Adipocyte (in vitro differentiated cells): ENCODE results near the gene CLDN4.
A peak's percentile ranks its signal among the peaks of the same experiment; 100 is the strongest.

Source experiments
- DNase-seq: peaks from one replicate; pipeline ENCODE4 v3.0.0-alpha.2; 2015; ENCODE audit warnings: low read depth
- H3K27me3 ChIP-seq: replicated peaks from 2 replicates; pipeline ENCODE4 v1.7.0; 2013; ENCODE audit warnings: mild to moderate bottlenecking, low read length, moderate library complexity; ENCODE audit not compliant: control insufficient read depth, insufficient read depth
- H3K36me3 ChIP-seq: 2 replicates; pipeline ENCODE4 v1.7.0; 2013; ENCODE audit warnings: low read length, mild to moderate bottlenecking, moderate library complexity; ENCODE audit not compliant: control insufficient read depth, insufficient read depth, severe bottlenecking
- H3K4me1 ChIP-seq: 2 replicates; pipeline ENCODE4 v1.7.0; 2013; ENCODE audit warnings: mild to moderate bottlenecking, low read length, moderate library complexity; ENCODE audit not compliant: control insufficient read depth, insufficient read depth
- H3K4me3 ChIP-seq: 2 replicates; pipeline ENCODE4 v1.7.0; 2013; ENCODE audit warnings: mild to moderate bottlenecking, low read length, moderate library complexity
- H3K9ac ChIP-seq: 2 replicates; pipeline ENCODE4 v1.7.0; 2013; ENCODE audit warnings: mild to moderate bottlenecking, low read length, moderate library complexity
- H3K9me3 ChIP-seq: 2 replicates; pipeline ENCODE4 v1.7.0; 2013; ENCODE audit warnings: mild to moderate bottlenecking, low read length, moderate library complexity; ENCODE audit not compliant: control insufficient read depth

Gene CLDN4

GRCh38 chr7:73865738-73866445 lies 35.1 kb downstream of the CLDN4 start:
- H3K4me1 ChIP-seq: peaks cover 6% of the 10 kb centered on the region
- H3K4me3 ChIP-seq: no peak overlapping the region
- no peak overlapping the region for H3K9ac ChIP-seq
- H3K36me3 ChIP-seq: no peaks in the 10 kb centered on the region
- DNase-seq: peak; percentile 90
- H3K27me3 ChIP-seq: no peaks in the 10 kb centered on the region
- no peaks in the 10 kb centered on the region for H3K9me3 ChIP-seq

- Histone ChIP-seq H3K9ac (no peak overlapping the region), H3K36me3 (no peaks in the 10 kb centered on the region), H3K4me3 (no peak overlapping the region), H3K9me3 (no peaks in the 10 kb centered on the region), H3K27me3 (no peaks in the 10 kb centered on the region), H3K4me1 (peaks cover 11% of the 10 kb centered on the region)
- no peak for DNase-seq
Observed at GRCh38 chr7:73866446-73866767, 35.6 kb downstream of the CLDN4 start.

- Histone ChIP-seq H3K9ac (no peak overlapping the region), H3K9me3 (no peaks in the 10 kb centered on the region), H3K4me3 (no peak overlapping the region), H3K27me3 (no peaks in the 10 kb centered on the region), H3K4me1 (peaks cover 23% of the 10 kb centered on the region), H3K36me3 (no peaks in the 10 kb centered on the region)
- DNase-seq: no peak
Observed at GRCh38 chr7:73869011-73869798, 38.4 kb downstream of the CLDN4 start.

GRCh38 chr7:73870041-73870492 lies 39.3 kb downstream of the CLDN4 start:
- Histone ChIP-seq H3K9ac (no peak overlapping the region), H3K4me1 (peaks cover 23% of the 10 kb centered on the region), H3K36me3 (no peaks in the 10 kb centered on the region), H3K27me3 (no peaks in the 10 kb centered on the region), H3K4me3 (no peak overlapping the region), H3K9me3 (no peaks in the 10 kb centered on the region)
- no peak for DNase-seq

GRCh38 chr7:73871163-73872011 lies 40.6 kb downstream of the CLDN4 start:
- H3K4me1 ChIP-seq: peaks cover 23% of the 10 kb centered on the region
- H3K27me3 ChIP-seq: no peaks in the 10 kb centered on the region
- H3K9me3 ChIP-seq: no peaks in the 10 kb centered on the region
- peak overlapping the region; percentile 5 for H3K9ac ChIP-seq
- no peaks in the 10 kb centered on the region for H3K36me3 ChIP-seq
- H3K4me3 ChIP-seq: no peak overlapping the region
- DNase-seq: no peak

- Histone ChIP-seq H3K4me1 (peaks cover 23% of the 10 kb centered on the region), H3K9me3 (no peaks in the 10 kb centered on the region), H3K4me3 (no peak overlapping the region), H3K36me3 (no peaks in the 10 kb centered on the region), H3K9ac (peak overlapping the region; percentile 5), H3K27me3 (no peaks in the 10 kb centered on the region)
- DNase-seq: no peak
Observed at GRCh38 chr7:73872056-73872908, 41.5 kb downstream of the CLDN4 start.

- no peak overlapping the region for H3K4me3 ChIP-seq
- peaks cover 36% of the 10 kb centered on the region for H3K4me1 ChIP-seq
- H3K9ac ChIP-seq: no peak overlapping the region
- H3K9me3 ChIP-seq: no peaks in the 10 kb centered on the region
- no peaks in the 10 kb centered on the region for H3K27me3 ChIP-seq
- DNase-seq: no peak
- H3K36me3 ChIP-seq: no peaks in the 10 kb centered on the region
Observed at GRCh38 chr7:73876361-73876760, 45.6 kb downstream of the CLDN4 start.

- Histone ChIP-seq H3K4me1 (peaks cover 34% of the 10 kb centered on the region), H3K27me3 (no peaks in the 10 kb centered on the region), H3K4me3 (no peak overlapping the region), H3K36me3 (no peaks in the 10 kb centered on the region), H3K9ac (no peak overlapping the region), H3K9me3 (no peaks in the 10 kb centered on the region)
- DNase-seq: no peak
Observed at GRCh38 chr7:73876973-73877372, 46.2 kb downstream of the CLDN4 start.

GRCh38 chr7:73879977-73880681 lies 49.3 kb downstream of the CLDN4 start:
- Histone ChIP-seq H3K4me3 (peak overlapping the region; percentile 64), H3K27me3 (no peaks in the 10 kb centered on the region), H3K9ac (peak overlapping the region; percentile 68), H3K4me1 (peaks cover 27% of the 10 kb centered on the region), H3K36me3 (no peaks in the 10 kb centered on the region), H3K9me3 (no peaks in the 10 kb centered on the region)
- peak; percentile 52 for DNase-seq

GRCh38 chr7:73880755-73881328 lies 50.0 kb downstream of the CLDN4 start:
- Histone ChIP-seq H3K27me3 (no peaks in the 10 kb centered on the region), H3K9me3 (no peaks in the 10 kb centered on the region), H3K9ac (peak overlapping the region; percentile 68), H3K36me3 (no peaks in the 10 kb centered on the region), H3K4me3 (peak overlapping the region; percentile 64), H3K4me1 (peaks cover 27% of the 10 kb centered on the region)
- no peak for DNase-seq
